Activated CD4-positive, alpha-beta memory T cell treated with anti-CD3 and anti-CD28 coated beads for 36 hours (primary cell): ENCODE results near the gene TRANK1. TPM values are rescaled to one million over a fixed set of nuclear protein-coding genes. Genes with fewer than 3 reads are reported as not detected.
"Not testable (repeated sequence)": the region's sequence is repeated elsewhere in the genome, so short reads cannot be mapped to it uniquely, and the experiment has no call there.

Source experiments
- CTCF ChIA-PET: fragments of 350-600 bp; sonication (Branson Sonifier 250); formaldehyde crosslinking; loops from one replicate; lab custom pipeline; 2021; ENCODE audit warnings: antibody characterized with exemption, inconsistent platforms; lab: Charles Lee
- POLR2A ChIA-PET: fragments of 350-600 bp; sonication (Branson Sonifier 250); formaldehyde crosslinking; loops from one replicate; lab custom pipeline; 2021; ENCODE audit warnings: antibody characterized with exemption; lab: Charles Lee
- DNase-seq: peaks from one replicate; pipeline ENCODE4 v3.0.0-alpha.2; 2020
- H3K27ac Mint-ChIP-seq: one replicate; pipeline ENCODE4 v1.8.0; 2021; ENCODE audit warnings: mixed read lengths
- H3K27me3 Mint-ChIP-seq: one replicate; pipeline ENCODE4 v1.8.0; 2021; ENCODE audit warnings: mixed read lengths
- H3K36me3 Mint-ChIP-seq: one replicate; pipeline ENCODE4 v1.8.0; 2021; ENCODE audit warnings: mixed read lengths
- H3K4me1 Mint-ChIP-seq: one replicate; pipeline ENCODE4 v1.8.0; 2021; ENCODE audit warnings: low read depth, mixed read lengths
- H3K4me3 Mint-ChIP-seq: one replicate; pipeline ENCODE4 v1.8.0; 2021; ENCODE audit warnings: mild to moderate bottlenecking, mixed read lengths
- H3K9me3 Mint-ChIP-seq: one replicate; pipeline ENCODE4 v1.8.0; 2021; ENCODE audit warnings: mixed read lengths
- intact Hi-C: fragments of 100-400 bp; cut with micrococcal nuclease; formaldehyde crosslinking; loops from one replicate; pipeline ENCODE4 v1.15.1; 2023
- total RNA-seq, 2 experiments: library from RNA; stranded (reverse); gene quantifications; one replicate each; pipeline ENCODE4 v1.2.3, GENCODE V29; 2021

TRANK1 gene
- total RNA-seq, 2 experiments from 2014 or later, result 11.7 to 17.1 TPM

GRCh38 chr3:36933540-36934296 is 11.1 kb downstream of the TRANK1 start:
- Mint-ChIP-seq H3K27ac (no peak overlapping the region), H3K4me3 (no peak overlapping the region), H3K4me1 (no peaks in the 10 kb centered on the region), H3K9me3 (no peaks in the 10 kb centered on the region), H3K36me3 (no peaks in the 10 kb centered on the region), H3K27me3 (no peaks in the 10 kb centered on the region)
- DNase-seq, result no peak
- CTCF ChIA-PET, result interaction anchor here (2.2 to 3.3 kb wide), 2 partner anchors 25 to 65 kb away, joined by 7 to 14 read pairs; no protein-coding TSS in a partner anchor
- POLR2A ChIA-PET, result no interaction called here
- intact Hi-C loops, result no loop called here

GRCh38 chr3:36931424-36931823 is 13.4 kb downstream of the TRANK1 start:
- H3K9me3 Mint-ChIP-seq, CTCF ChIA-PET, DNase-seq, H3K27ac Mint-ChIP-seq, intact Hi-C loops, H3K36me3 Mint-ChIP-seq, POLR2A ChIA-PET, H3K4me1 Mint-ChIP-seq, H3K4me3 Mint-ChIP-seq, H3K27me3 Mint-ChIP-seq: not testable (repeated sequence)

- Mint-ChIP-seq H3K9me3 (no peaks in the 10 kb centered on the region), H3K36me3 (peaks cover 2% of the 10 kb centered on the region), H3K4me1 (peaks cover 3% of the 10 kb centered on the region), H3K27ac (no peak overlapping the region), H3K27me3 (no peaks in the 10 kb centered on the region), H3K4me3 (no peak overlapping the region)
- no peak for DNase-seq
- ChIA-PET POLR2A (interaction anchor here (0.7 kb wide), 1 partner anchor 16 kb away, joined by 4 read pairs; no protein-coding TSS in a partner anchor), CTCF (no interaction called here)
- intact Hi-C loops, result no loop called here
Observed at GRCh38 chr3:36928220-36928619, 16.6 kb downstream of the TRANK1 start.

- intact Hi-C loops, result no loop called here
- Mint-ChIP-seq H3K9me3 (peaks cover 3% of the 10 kb centered on the region), H3K4me3 (no peak overlapping the region), H3K27me3 (no peaks in the 10 kb centered on the region), H3K27ac (no peak overlapping the region), H3K36me3 (peaks cover 5% of the 10 kb centered on the region), H3K4me1 (peaks cover 3% of the 10 kb centered on the region)
- ChIA-PET CTCF (no interaction called here), POLR2A (no interaction called here)
- DNase-seq, result no peak
Observed at GRCh38 chr3:36926292-36926897, 18.5 kb downstream of the TRANK1 start.

GRCh38 chr3:36924744-36925521 is 19.9 kb downstream of the TRANK1 start:
- peaks cover 3% of the 10 kb centered on the region for H3K4me1 Mint-ChIP-seq
- no peak overlapping the region for H3K27ac Mint-ChIP-seq
- CTCF ChIA-PET, result interaction anchor here (0.6 kb wide), 1 partner anchor 97 kb away, joined by 3 read pairs; no protein-coding TSS in a partner anchor
- H3K36me3 Mint-ChIP-seq, result peaks cover 16% of the 10 kb centered on the region
- DNase-seq, result no peak
- POLR2A ChIA-PET, result interaction anchor here (0.6 kb wide), 1 partner anchor 791 kb away, joined by 3 read pairs; no protein-coding TSS in a partner anchor
- peaks cover 14% of the 10 kb centered on the region for H3K9me3 Mint-ChIP-seq
- H3K4me3 Mint-ChIP-seq, result no peak overlapping the region
- intact Hi-C loops, result no loop called here
- no peaks in the 10 kb centered on the region for H3K27me3 Mint-ChIP-seq

GRCh38 chr3:36923981-36924743 is 20.7 kb downstream of the TRANK1 start:
- intact Hi-C loops, result no loop called here
- Mint-ChIP-seq H3K27me3 (no peaks in the 10 kb centered on the region), H3K27ac (no peak overlapping the region), H3K4me3 (no peak overlapping the region), H3K4me1 (peaks cover 3% of the 10 kb centered on the region), H3K36me3 (peaks cover 16% of the 10 kb centered on the region), H3K9me3 (peaks cover 14% of the 10 kb centered on the region)
- no peak for DNase-seq
- ChIA-PET POLR2A (no interaction called here), CTCF (interaction anchor here (0.6 kb wide), 1 partner anchor 96 kb away, joined by 3 read pairs; no protein-coding TSS in a partner anchor)

- Mint-ChIP-seq H3K27ac (no peak overlapping the region), H3K4me3 (no peak overlapping the region), H3K9me3 (peaks cover 14% of the 10 kb centered on the region), H3K27me3 (no peaks in the 10 kb centered on the region), H3K36me3 (peaks cover 16% of the 10 kb centered on the region), H3K4me1 (peaks cover 5% of the 10 kb centered on the region)
- intact Hi-C loops, result no loop called here
- CTCF ChIA-PET, result no interaction called here
- no peak for DNase-seq
- POLR2A ChIA-PET, result no interaction called here
Observed at GRCh38 chr3:36923523-36923943, 21.3 kb downstream of the TRANK1 start.

- H3K27ac Mint-ChIP-seq, result no peak overlapping the region
- no peak overlapping the region for H3K4me3 Mint-ChIP-seq
- intact Hi-C loops, result no loop called here
- H3K27me3 Mint-ChIP-seq, result no peaks in the 10 kb centered on the region
- H3K4me1 Mint-ChIP-seq, result peaks cover 16% of the 10 kb centered on the region
- ChIA-PET CTCF (interaction anchor here (0.5 to 1.6 kb wide), 3 partner anchors 16 to 38 kb away, joined by 3 to 6 read pairs (median 4); no protein-coding TSS in a partner anchor), POLR2A (no interaction called here)
- no peak for DNase-seq
- peaks cover 14% of the 10 kb centered on the region for H3K9me3 Mint-ChIP-seq
- peaks cover 16% of the 10 kb centered on the region for H3K36me3 Mint-ChIP-seq
Observed at GRCh38 chr3:36920884-36921567, 23.8 kb downstream of the TRANK1 start.

- peaks cover 14% of the 10 kb centered on the region for H3K9me3 Mint-ChIP-seq
- H3K4me3 Mint-ChIP-seq, result no peak overlapping the region
- H3K27me3 Mint-ChIP-seq, result no peaks in the 10 kb centered on the region
- peaks cover 16% of the 10 kb centered on the region for H3K4me1 Mint-ChIP-seq
- DNase-seq, result no peak
- CTCF ChIA-PET, result interaction anchor here (1.4 kb wide), 1 partner anchor 39 kb away, joined by 3 read pairs; no protein-coding TSS in a partner anchor
- H3K36me3 Mint-ChIP-seq, result peaks cover 16% of the 10 kb centered on the region
- POLR2A ChIA-PET, result no interaction called here
- H3K27ac Mint-ChIP-seq, result no peak overlapping the region
- intact Hi-C loops, result no loop called here
Observed at GRCh38 chr3:36919439-36920160, 25.3 kb downstream of the TRANK1 start.

- H3K27ac Mint-ChIP-seq, result no peak overlapping the region
- POLR2A ChIA-PET, result interaction anchor here (0.9 to 1.1 kb wide), 2 partner anchors 10 to 12 kb away, joined by 3 to 5 read pairs; no protein-coding TSS in a partner anchor
- intact Hi-C loops, result loop anchor here (1.0 kb wide), 1 partner anchor 10 kb away; no protein-coding TSS in a partner anchor
- no peaks in the 10 kb centered on the region for H3K27me3 Mint-ChIP-seq
- CTCF ChIA-PET, result interaction anchor here (0.6 to 1.8 kb wide), 5 partner anchors 12 to 41 kb away, joined by 4 to 6 read pairs (median 5); no protein-coding TSS in a partner anchor
- peaks cover 14% of the 10 kb centered on the region for H3K9me3 Mint-ChIP-seq
- no peak for DNase-seq
- H3K4me3 Mint-ChIP-seq, result peak overlapping the region; percentile 28
- peaks cover 24% of the 10 kb centered on the region for H3K4me1 Mint-ChIP-seq
- peaks cover 14% of the 10 kb centered on the region for H3K36me3 Mint-ChIP-seq
Observed at GRCh38 chr3:36918050-36918449, 26.8 kb downstream of the TRANK1 start.
